Endothelial cell of umbilical vein (primary cell): ENCODE measurements around the gene STAB2. TPM values are rescaled to one million over a fixed set of nuclear protein-coding genes. Genes with fewer than 3 reads are reported as not detected.

Experiments
- BruUV-seq: library from RNA; stranded (reverse); fragments of 400-500 nt; replicated peaks from 2 replicates; lab custom pipeline; 2021; lab: Mats Ljungman, UMichigan
- CTCF ChIA-PET: fragments of 300-600, 350-600 bp; sonication (Branson Sonifier 250); formaldehyde crosslinking; loops from one replicate; lab custom pipeline; 2021; ENCODE audit warnings: antibody characterized with exemption, inconsistent platforms; lab: Charles Lee
- POLR2A ChIA-PET: fragments of 300-600, 350-600 bp; sonication (Branson Sonifier 250); formaldehyde crosslinking; loops from one replicate; lab custom pipeline; 2021; ENCODE audit warnings: antibody characterized with exemption, inconsistent platforms; lab: Charles Lee
- DNase-seq: peaks from one replicate; pipeline ENCODE4 v3.0.0-alpha.2; 2011; ENCODE audit warnings: low read depth, low spot score
- FAIRE-seq: peaks from 2 replicates; lab custom pipeline; 2011; peaks lifted over from hg19 to GRCh38; lab: Jason Lieb, UNC
- H2AFZ ChIP-seq: 2 replicates; pipeline ENCODE4 v1.6.0; 2012; ENCODE audit warnings: low read depth, low read length, control low read depth, inconsistent platforms
- H3K27ac ChIP-seq: 2 replicates; pipeline ENCODE4 v1.5.1; 2011; ENCODE audit warnings: low read depth, mild to moderate bottlenecking, control low read depth, low read length, moderate library complexity; ENCODE audit not compliant: insufficient read depth
- H3K27me3 ChIP-seq, 2 experiments: 2 replicates each; pipeline versions ENCODE4 v1.6.0 to v1.6.1; 2011; ENCODE audit warnings: low read length in 2 of 2, mixed read lengths in 1 of 2; ENCODE audit not compliant: control insufficient read depth in 2 of 2, insufficient read depth in 2 of 2
- H3K36me3 ChIP-seq, 2 experiments: 2 replicates in 1 of 2; 3 replicates in 1 of 2; pipeline ENCODE4 v1.5.1; 2011; ENCODE audit warnings: low read length in 2 of 2, mild to moderate bottlenecking in 1 of 2, moderate library complexity in 1 of 2; ENCODE audit not compliant: control insufficient read depth in 2 of 2, insufficient read depth in 2 of 2; ENCODE audit errors: extremely low read depth in 1 of 2
- H3K4me1 ChIP-seq: 3 replicates; pipeline ENCODE4 v1.5.1; 2011; ENCODE audit warnings: mild to moderate bottlenecking, low read length; ENCODE audit not compliant: control insufficient read depth, insufficient read depth; ENCODE audit errors: extremely low read depth
- H3K4me2 ChIP-seq: 2 replicates; pipeline ENCODE4 v1.6.1; 2011; ENCODE audit warnings: low read length, control low read depth, mixed read lengths; ENCODE audit not compliant: insufficient read depth
- H3K4me3 ChIP-seq, 3 experiments: fragments of 200-600 bp in 1 of 3; sonication (generic), shearing (Covaris generic) in 1 of 3; replicated peaks in 1 of 3; 2 replicates each; pipeline ENCODE4 v1.5.1; 2011 to 2016; ENCODE audit warnings: control low read depth in 3 of 3, low read length in 3 of 3, mild to moderate bottlenecking in 2 of 3, inconsistent platforms in 1 of 3, low read depth in 1 of 3, moderate library complexity in 1 of 3; ENCODE audit not compliant: insufficient read depth in 1 of 3
- H3K79me2 ChIP-seq: 2 replicates; pipeline ENCODE4 v1.6.0; 2012; ENCODE audit warnings: low read length, inconsistent platforms; ENCODE audit not compliant: control insufficient read depth, insufficient read depth
- H3K9ac ChIP-seq: replicated peaks from 2 replicates; pipeline ENCODE3; 2011; ENCODE audit warnings: low read length, control low read depth; ENCODE audit not compliant: insufficient read depth; ENCODE audit errors: extremely low read depth
- H3K9me1 ChIP-seq: replicated peaks from 3 replicates; pipeline ENCODE4 v1.6.0; 2011; ENCODE audit warnings: mild to moderate bottlenecking, low read length; ENCODE audit not compliant: control insufficient read depth, insufficient read depth; ENCODE audit errors: extremely low read depth
- H3K9me3 ChIP-seq: replicated peaks from 2 replicates; pipeline ENCODE4 v1.5.1; 2012; ENCODE audit warnings: low read length, inconsistent platforms; ENCODE audit not compliant: control insufficient read depth, insufficient read depth
- H4K20me1 ChIP-seq: replicated peaks from 2 replicates; pipeline ENCODE3; 2011; ENCODE audit warnings: mild to moderate bottlenecking, low read length; ENCODE audit not compliant: control insufficient read depth, insufficient read depth; ENCODE audit errors: extremely low read depth
- CTCF ChIP-seq, 2 donors: IDR thresholded peaks; 1 replicate in 1 of 2; 2 replicates in 1 of 2; pipeline ENCODE4 v1.5.1; 2011; ENCODE audit warnings: low read length in 2 of 2, mild to moderate bottlenecking in 2 of 2, moderate library complexity in 2 of 2, control low read depth in 1 of 2, inconsistent platforms in 1 of 2, low read depth in 1 of 2; ENCODE audit not compliant: insufficient read depth in 1 of 2; ENCODE audit errors: extremely low read depth in 1 of 2
- EZH2 ChIP-seq: IDR thresholded peaks from 2 replicates; pipeline ENCODE4 v1.6.1; 2012; ENCODE audit warnings: borderline replicate concordance, low read depth, mild to moderate bottlenecking, moderate library complexity, low read length, inconsistent platforms; ENCODE audit not compliant: severe bottlenecking
- FOS ChIP-seq: IDR thresholded peaks from 2 replicates; pipeline ENCODE4 v1.6.1; 2011; ENCODE audit warnings: mild to moderate bottlenecking, low read length, moderate library complexity, borderline replicate concordance; ENCODE audit not compliant: insufficient read depth
- GATA2 ChIP-seq: IDR thresholded peaks from 2 replicates; pipeline ENCODE4 v1.7.0; 2011; ENCODE audit warnings: low read depth, mild to moderate bottlenecking, moderate library complexity, mixed read lengths, low read length; ENCODE audit not compliant: insufficient read length, insufficient read depth
- JUN ChIP-seq: IDR thresholded peaks from 2 replicates; pipeline ENCODE4 v1.6.1; 2011; ENCODE audit warnings: borderline replicate concordance, low read depth; ENCODE audit not compliant: insufficient read length, insufficient read depth
- MAX ChIP-seq: IDR thresholded peaks from 2 replicates; pipeline ENCODE4 v1.6.1; 2011; ENCODE audit not compliant: insufficient read depth, insufficient read length
- MYC ChIP-seq: IDR thresholded peaks from one replicate; pipeline ENCODE4 v1.6.1; 2011; ENCODE audit warnings: mild to moderate bottlenecking, low read depth, low read length
- POLR2A ChIP-seq: IDR thresholded peaks from 2 replicates; pipeline ENCODE4 v1.6.1; 2012; ENCODE audit warnings: low read depth, mild to moderate bottlenecking, control low read depth, low read length
- POLR2AphosphoS5 ChIP-seq: IDR thresholded peaks from 2 replicates; pipeline ENCODE4 v1.6.1; 2012; ENCODE audit warnings: low read depth, mild to moderate bottlenecking, control low read depth, low read length, moderate library complexity; ENCODE audit not compliant: insufficient read depth
- dilution Hi-C: fragments of 300-500 bp; cut with MboI; formaldehyde crosslinking; loops from one replicate; pipeline ENCODE4 v1.15.0; 2019; ENCODE audit warnings: low sequenced_read_pairs; ENCODE audit not compliant: extremely low pct_ligation_motif_present
- intact Hi-C: fragments of 100-400 bp; cut with micrococcal nuclease; formaldehyde crosslinking; loops from one replicate; pipeline ENCODE4 v1.10.0; 2022
- polyA plus RNA-seq, 4 experiments: library from polyadenylated mRNA; depleted of rRNA in 3 of 4; stranded (reverse) in 3 of 4; unstranded in 1 of 4; fragments of >200 nt; gene quantifications; 2 replicates each; pipeline versions ENCODE4 v1.2.1 to v1.2.3, GENCODE V29; 2011 to 2012; ENCODE audit warnings: missing spikeins in 1 of 4
- total RNA-seq: library from RNA; stranded (reverse); gene quantifications from 2 replicates; pipeline ENCODE4 v1.2.3, GENCODE V29; 2021

The STAB2 gene
- total and polyA plus RNA-seq, 2 donors (not counting 3 experiments of a cell fraction or from before 2014, with no cell fraction given) = 0.01 TPM; not detected in 1

- TF ChIP-seq POLR2A (no peak), MYC (no peak), POLR2AphosphoS5 (no peak), MAX (no peak), EZH2 (no peak), JUN (no peak), CTCF (IDR thresholded peaks at IDR 0.05; ENCODE audit: extremely low read depth in 1 of 2, insufficient read depth in 1 of 2, low read depth in 1 of 2, low read length in 2 of 2) (no peak), GATA2 (no peak), FOS (no peak)
- DNase-seq (no peak), FAIRE-seq (no peak)
- no peaks in the 10 kb centered on the region for H3K27me3 ChIP-seq
- no TSS peak for BruUV-seq
- no peaks in the 10 kb centered on the region for H3K36me3 ChIP-seq
- dilution Hi-C loops = no loop called here
- intact Hi-C loops = no loop called here
- no peak overlapping the region for H3K4me3 ChIP-seq
- CTCF ChIA-PET = no interaction called here
- no peaks in the 10 kb centered on the region for H3K9me3 ChIP-seq
- H3K9me1 ChIP-seq = no peaks in the 10 kb centered on the region
- H3K4me1 ChIP-seq = no peaks in the 10 kb centered on the region
- no peak overlapping the region for H2AFZ ChIP-seq
- no peak overlapping the region for H3K4me2 ChIP-seq
- H4K20me1 ChIP-seq = no peaks in the 10 kb centered on the region
- H3K9ac ChIP-seq = no peak overlapping the region
- H3K27ac ChIP-seq = no peak overlapping the region
- POLR2A ChIA-PET = no interaction called here
- no peaks in the 10 kb centered on the region for H3K79me2 ChIP-seq
These were observed 103.4 kb downstream of the STAB2 start for GRCh38 chr12:103690426-103690825.
